SK-N-SH (cell line): ENCODE measurements around the gene CDC25B. TPM values are rescaled to one million over a fixed set of nuclear protein-coding genes. Genes with fewer than 3 reads are reported as not detected.

Source experiments
- CTCF ChIA-PET: fragments of 300-600, 350-600 bp; formaldehyde crosslinking; extraction: SDS; loops from one replicate; lab custom pipeline; 2021; lab: Yijun Ruan, JAX
- POLR2A ChIA-PET: fragments of 350-600 bp; sonication (Branson Sonifier 250); formaldehyde crosslinking; extraction: SDS; loops from one replicate; lab custom pipeline; 2020; ENCODE audit warnings: antibody characterized with exemption, inconsistent platforms; lab: Yijun Ruan, JAX
- DNase-seq: peaks from one replicate; pipeline ENCODE4 v3.0.0; 2012
- H2AFZ ChIP-seq: fragments of 200-600 bp; sonication (generic); 2 replicates; pipeline ENCODE4 v1.8.1; 2016; ENCODE audit warnings: antibody characterized with exemption, mild to moderate bottlenecking, low read depth
- H3F3A ChIP-seq: fragments of 200-600 bp; sonication (generic); replicated peaks from 2 replicates; pipeline ENCODE3; 2016; ENCODE audit warnings: antibody characterized with exemption, mild to moderate bottlenecking; ENCODE audit not compliant: insufficient read depth
- H3K27ac ChIP-seq, 2 experiments: fragments of 200-500 bp in 1 of 2; fragments of 200-600 bp in 1 of 2; sonication (Bioruptor generic) in 1 of 2; sonication (generic), shearing (Covaris generic) in 1 of 2; 2 replicates each; pipeline versions ENCODE4 v1.5.1 to v1.6.1; 2014 to 2016; ENCODE audit warnings: low read depth in 2 of 2, inconsistent platforms in 1 of 2, low read length in 1 of 2, mild to moderate bottlenecking in 1 of 2, mixed read lengths in 1 of 2
- H3K27me3 ChIP-seq: fragments of 200-600 bp; sonication (generic), shearing (Covaris generic); 2 replicates; pipeline ENCODE4 v1.6.1; 2016; ENCODE audit warnings: mixed run types; ENCODE audit not compliant: insufficient read depth
- H3K36me3 ChIP-seq, 2 experiments: fragments of 200-500 bp in 1 of 2; fragments of 200-600 bp in 1 of 2; sonication (Bioruptor generic) in 1 of 2; sonication (generic) in 1 of 2; replicated peaks in 1 of 2; 2 replicates each; pipeline versions ENCODE3 to v1.5.1; 2014 to 2016; ENCODE audit warnings: low read length in 1 of 2, mild to moderate bottlenecking in 1 of 2; ENCODE audit not compliant: insufficient read depth in 2 of 2, control insufficient read depth in 1 of 2
- H3K4me1 ChIP-seq, 2 experiments: fragments of 200-500 bp in 1 of 2; fragments of 200-600 bp in 1 of 2; sonication (Bioruptor generic) in 1 of 2; sonication (generic), shearing (Covaris generic) in 1 of 2; 2 replicates each; pipeline versions ENCODE4 v1.5.1 to v1.6.1; 2014 to 2016; ENCODE audit warnings: low read depth in 1 of 2, low read length in 1 of 2, mixed run types in 1 of 2; ENCODE audit not compliant: insufficient read depth in 2 of 2, control insufficient read depth in 1 of 2
- H3K4me2 ChIP-seq: fragments of 200-600 bp; sonication (generic), shearing (Covaris generic); 2 replicates; pipeline ENCODE4 v1.6.1; 2017; ENCODE audit warnings: mixed run types
- H3K4me3 ChIP-seq, 2 experiments: fragments of 200-500 bp in 1 of 2; fragments of 200-600 bp in 1 of 2; sonication (Bioruptor generic) in 1 of 2; sonication (generic), shearing (Covaris generic) in 1 of 2; 2 replicates each; pipeline versions ENCODE4 v1.5.1 to v1.8.1; 2014 to 2016; ENCODE audit warnings: low read depth in 2 of 2, inconsistent platforms in 1 of 2, low read length in 1 of 2, mild to moderate bottlenecking in 1 of 2, mixed read lengths in 1 of 2, moderate library complexity in 1 of 2
- H3K79me2 ChIP-seq: fragments of 200-600 bp; sonication (generic); 2 replicates; pipeline ENCODE4 v1.8.1; 2017; ENCODE audit warnings: mild to moderate bottlenecking; ENCODE audit not compliant: insufficient read depth
- H3K9ac ChIP-seq: fragments of 200-600 bp; sonication (generic); 2 replicates; pipeline ENCODE4 v1.6.1; 2017; ENCODE audit warnings: mixed run types
- H3K9me2 ChIP-seq: fragments of 200-600 bp; sonication (generic); 2 replicates; pipeline ENCODE4 v1.6.1; 2017; ENCODE audit warnings: mixed run types
- H3K9me3 ChIP-seq: fragments of 200-600 bp; sonication (generic); 2 replicates; pipeline ENCODE4 v1.6.1; 2017; ENCODE audit warnings: mixed run types, mild to moderate bottlenecking, moderate library complexity
- H4K20me1 ChIP-seq: fragments of 200-600 bp; sonication (generic); 2 replicates; pipeline ENCODE4 v1.6.1; 2017; ENCODE audit warnings: mild to moderate bottlenecking, mixed run types; ENCODE audit not compliant: insufficient read depth
- ELF1 ChIP-seq: IDR thresholded peaks from 2 replicates; pipeline ENCODE4 v1.4.0; 2012
- EP300 ChIP-seq, 2 experiments: IDR thresholded peaks; 2 replicates each; pipeline versions ENCODE4 v1.4.0 to v1.6.1; 2012; ENCODE audit warnings: borderline replicate concordance in 1 of 2, low read depth in 1 of 2, low read length in 1 of 2
- EZH2phosphoT487 ChIP-seq: fragments of 200-600 bp; sonication (generic); IDR thresholded peaks from 2 replicates; pipeline ENCODE4 v1.6.1; 2017; ENCODE audit warnings: low read depth, mixed run types, mild to moderate bottlenecking, antibody characterized with exemption, moderate library complexity, borderline replicate concordance
- FOSL2 ChIP-seq: IDR thresholded peaks from 2 replicates; pipeline ENCODE4 v1.4.0; 2012; ENCODE audit warnings: low read depth, mild to moderate bottlenecking, moderate library complexity, borderline replicate concordance
- FOXJ3 ChIP-seq: sonication (generic); formaldehyde crosslinking; IDR thresholded peaks from 2 replicates; pipeline ENCODE4 v1.5.1; 2020; ENCODE audit warnings: mild to moderate bottlenecking, missing genetic modification reagents
- GABPA ChIP-seq: IDR thresholded peaks from 2 replicates; pipeline ENCODE4 v1.4.0; 2012; ENCODE audit warnings: low read depth, mild to moderate bottlenecking
- GATA2 ChIP-seq: sonication (generic); formaldehyde crosslinking; IDR thresholded peaks from 2 replicates; pipeline ENCODE4 v1.5.0; 2020; ENCODE audit warnings: mild to moderate bottlenecking, missing genetic modification reagents
- IRF3 ChIP-seq: fragments of 150-350 bp; IDR thresholded peaks from 2 replicates; pipeline ENCODE4 v1.6.1; 2016; ENCODE audit warnings: mild to moderate bottlenecking, low read depth, low read length
- JUND ChIP-seq: IDR thresholded peaks from 2 replicates; pipeline ENCODE4 v1.4.0; 2012
- NFIC ChIP-seq: IDR thresholded peaks from 2 replicates; pipeline ENCODE4 v1.4.0; 2012; ENCODE audit warnings: borderline replicate concordance
- NRF1 ChIP-seq: IDR thresholded peaks from 2 replicates; pipeline ENCODE4 v1.6.1; 2012; ENCODE audit warnings: low read depth, mild to moderate bottlenecking, low read length
- POLR2AphosphoS5 ChIP-seq: IDR thresholded peaks from 2 replicates; pipeline ENCODE4 v1.6.1; 2012; ENCODE audit warnings: low read depth, low read length
- RAD21 ChIP-seq: IDR thresholded peaks from 2 replicates; pipeline ENCODE4 v1.6.1; 2012; ENCODE audit warnings: mild to moderate bottlenecking, low read length
- RCOR1 ChIP-seq: fragments of 150-350 bp; IDR thresholded peaks from 2 replicates; pipeline ENCODE4 v1.6.1; 2017; ENCODE audit warnings: antibody characterized with exemption, low read length
- RFX5 ChIP-seq: IDR thresholded peaks from 2 replicates; pipeline ENCODE4 v1.6.1; 2012; ENCODE audit warnings: mild to moderate bottlenecking, improper control_type of control experiment, low read length
- TCF12 ChIP-seq: IDR thresholded peaks from 2 replicates; pipeline ENCODE4 v1.4.0; 2012
- USF1 ChIP-seq: IDR thresholded peaks from 2 replicates; pipeline ENCODE4 v1.4.0; 2012; ENCODE audit warnings: low read depth, borderline replicate concordance
- WGBS: methylation state at CpG from one replicate; pipeline ENCODE4 v1.1.6; 2017; ENCODE audit warnings: low lambda C conversion rate; 5-methylcytosine and 5-hydroxymethylcytosine counted together
- polyA plus RNA-seq, 3 experiments: library from polyadenylated mRNA; depleted of rRNA; stranded (reverse); fragments of >200 nt; gene quantifications; 2 replicates each; pipeline ENCODE4 v1.2.3, GENCODE V29; 2012

Gene CDC25B
- polyA plus RNA-seq, 1 of the 3 experiments (the other 2 are of a cell fraction): 56.5 TPM

GRCh38 chr20:3771552-3772058 lies 24.5 kb upstream of the CDC25B start:
- H3K4me3 ChIP-seq: no peak overlapping the region
- WGBS: 82% methylated on average over 7 of the region's 7 CpGs
- H3K36me3 ChIP-seq: no peaks in the 10 kb centered on the region
- no peaks in the 10 kb centered on the region for H3K9me3 ChIP-seq
- H3K27me3 ChIP-seq: no peaks in the 10 kb centered on the region
- H3K27ac ChIP-seq: no peak overlapping the region
- no peaks in the 10 kb centered on the region for H3K9me2 ChIP-seq
- H3K4me2 ChIP-seq: no peak overlapping the region
- no peak overlapping the region for H3K9ac ChIP-seq
- H3F3A ChIP-seq: peaks cover 17% of the 10 kb centered on the region
- TF ChIP-seq USF1 (no peak), RFX5 (no peak), FOXJ3 (CRISPR knock-in tag) (no peak), RCOR1 (no peak), FOSL2 (no peak), IRF3 (no peak), EP300 (IDR thresholded peaks at IDR 0.05; ENCODE audit: borderline replicate concordance in 1 of 2, low read depth in 1 of 2, low read length in 1 of 2) (no peak)
- H4K20me1 ChIP-seq: no peaks in the 10 kb centered on the region
- CTCF ChIA-PET: interaction anchor here (0.9 to 4.3 kb wide), 5 partner anchors 10 to 97 kb away, joined by 3 to 47 read pairs (median 5); partner anchors contain the start of gene SPEF1
- POLR2A ChIA-PET: no interaction called here
- DNase-seq: no peak
- peaks cover 9% of the 10 kb centered on the region; the same call in 1 of the 2 replicates for H3K79me2 ChIP-seq
- no peak overlapping the region for H2AFZ ChIP-seq
- peaks cover 4 to 11% of the 10 kb centered on the region in 2 experiments; a peak in 2 of 4 replicates for H3K4me1 ChIP-seq

GRCh38 chr20:3775457-3776108 lies 20.5 kb upstream of the CDC25B start:
- no peak for TF ChIP-seq ELF1
- TF ChIP-seq NFIC: no peak
- TF ChIP-seq NRF1: no peak
- no peak for TF ChIP-seq EP300 (IDR thresholded peaks at IDR 0.05; ENCODE audit: borderline replicate concordance in 1 of 2, low read depth in 1 of 2, low read length in 1 of 2)
- TF ChIP-seq RAD21: no peak
- no peak for TF ChIP-seq JUND
- TF ChIP-seq TCF12: no peak
- no peak for TF ChIP-seq GABPA
- no peak for TF ChIP-seq POLR2AphosphoS5
- no peak for TF ChIP-seq EZH2phosphoT487
- no peak for TF ChIP-seq GATA2 (CRISPR knock-in tag)
- TF ChIP-seq FOXJ3 (CRISPR knock-in tag): no peak
- TF ChIP-seq IRF3: no peak
- TF ChIP-seq USF1: no peak
- Histone ChIP-seq H3K79me2 (no peaks in the 10 kb centered on the region), H3K9me2 (no peaks in the 10 kb centered on the region), H3K27ac (no peak overlapping the region), H3K36me3 (no peaks in the 10 kb centered on the region), H3K4me2 (no peak overlapping the region), H3K9ac (no peak overlapping the region), H3K4me1 (peaks cover 0 to 5% of the 10 kb centered on the region in 2 experiments; a peak in 1 of 4 replicates), H2AFZ (no peak overlapping the region), H3K4me3 (no peak overlapping the region), H3K9me3 (no peaks in the 10 kb centered on the region), H3K27me3 (no peaks in the 10 kb centered on the region), H4K20me1 (no peaks in the 10 kb centered on the region), H3F3A (no peaks in the 10 kb centered on the region)
- 61% methylated on average over 4 of the region's 4 CpGs for WGBS
- ChIA-PET POLR2A (no interaction called here), CTCF (interaction anchor here (1.4 to 6.8 kb wide), 6 partner anchors 10 to 212 kb away, joined by 3 to 38 read pairs (median 5); partner anchors contain the start of gene AP5S1)
- no peak for DNase-seq
